ENCODE data around the gene FAM131B. TPM values are rescaled to one million over a fixed set of nuclear protein-coding genes. Genes with fewer than 3 reads are reported as not detected.
A peak's percentile ranks its signal among the peaks of the same experiment; 100 is the strongest.

The FAM131B gene
- total and polyA plus RNA-seq, 9 of the 15 experiments (the other 6 are each of a cell fraction or from before 2014, with no cell fraction given): 0.03 to 0.04 TPM; not detected in 7

- TF ChIP-seq MXD1 (CRISPR knock-in tag; IDR thresholded peaks at IDR 0.05; ENCODE audit: borderline replicate concordance, poor library complexity, severe bottlenecking): no peak
- TF ChIP-seq, protein P1, sequence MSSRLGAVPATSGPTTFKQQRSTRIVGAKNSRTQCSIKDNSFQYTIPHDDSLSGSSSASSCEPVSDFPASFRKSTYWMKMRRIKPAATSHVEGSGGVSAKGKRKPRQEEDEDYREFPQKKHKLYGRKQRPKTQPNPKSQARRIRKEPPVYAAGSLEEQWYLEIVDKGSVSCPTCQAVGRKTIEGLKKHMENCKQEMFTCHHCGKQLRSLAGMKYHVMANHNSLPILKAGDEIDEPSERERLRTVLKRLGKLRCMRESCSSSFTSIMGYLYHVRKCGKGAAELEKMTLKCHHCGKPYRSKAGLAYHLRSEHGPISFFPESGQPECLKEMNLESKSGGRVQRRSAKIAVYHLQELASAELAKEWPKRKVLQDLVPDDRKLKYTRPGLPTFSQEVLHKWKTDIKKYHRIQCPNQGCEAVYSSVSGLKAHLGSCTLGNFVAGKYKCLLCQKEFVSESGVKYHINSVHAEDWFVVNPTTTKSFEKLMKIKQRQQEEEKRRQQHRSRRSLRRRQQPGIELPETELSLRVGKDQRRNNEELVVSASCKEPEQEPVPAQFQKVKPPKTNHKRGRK (tag; IDR thresholded peaks at IDR 0.05): no peak
- 0 out of 2 replicates have a peak, but pooled peaks have one; percentile 45 for TF ChIP-seq HINFP (tag; conservative IDR thresholded peaks at IDR 0.05; ENCODE audit: low read depth)
- no peak for TF ChIP-seq ID3 (CRISPR knock-in tag; IDR thresholded peaks at IDR 0.05)
- TF ChIP-seq ID3 (tag; IDR thresholded peaks at IDR 0.05): peak; percentile 93
Measured at GRCh38 chr7:143411976-143412708, 49.6 kb upstream of the FAM131B start (continued).
